ENCODE data around the gene ADCY4.

The ADCY4 gene

DNA sequence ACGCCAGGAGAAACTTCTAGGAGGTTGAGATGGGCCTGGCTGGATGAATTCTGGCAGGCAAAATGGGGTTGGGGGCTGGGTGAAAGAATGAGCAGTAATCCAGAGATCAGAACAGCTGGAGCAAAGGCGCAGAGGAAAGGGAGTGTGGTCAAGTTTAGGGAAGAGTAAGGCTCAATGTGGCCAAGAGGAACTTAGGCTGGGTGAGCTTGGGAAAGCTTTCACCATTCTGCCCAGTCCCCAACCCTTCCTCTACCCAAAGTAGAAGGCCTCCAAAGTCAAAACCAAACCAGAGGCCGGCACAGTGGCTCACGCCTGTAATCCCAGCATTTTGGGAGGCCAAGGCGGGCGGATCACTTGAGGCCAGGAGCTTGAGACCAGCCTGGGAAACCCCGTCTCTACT is 53.2 kb downstream of the ADCY4 start:
- no peak for FAIRE-seq
- no peak for TF ChIP-seq POLR2A (IDR thresholded peaks at IDR 0.05; ENCODE audit: low read depth, low read length)
- TF ChIP-seq POU2F2 (IDR thresholded peaks at IDR 0.05; ENCODE audit: low read depth, low read length), result no peak
- TF ChIP-seq TAF1 (IDR thresholded peaks at IDR 0.05; ENCODE audit: low read depth, low read length), result no peak
- no peak for TF ChIP-seq PAX5 (IDR thresholded peaks at IDR 0.05; ENCODE audit: insufficient read depth, low read length, severe bottlenecking)
- no peak for TF ChIP-seq SPI1 (IDR thresholded peaks at IDR 0.05; ENCODE audit: low read depth, low read length)
- no peak for TF ChIP-seq POLR2AphosphoS5 (IDR thresholded peaks at IDR 0.05; ENCODE audit: low read depth, low read length)
- DNase-seq (ENCODE audit: insufficient read length, low spot score), result no peak

DNA sequence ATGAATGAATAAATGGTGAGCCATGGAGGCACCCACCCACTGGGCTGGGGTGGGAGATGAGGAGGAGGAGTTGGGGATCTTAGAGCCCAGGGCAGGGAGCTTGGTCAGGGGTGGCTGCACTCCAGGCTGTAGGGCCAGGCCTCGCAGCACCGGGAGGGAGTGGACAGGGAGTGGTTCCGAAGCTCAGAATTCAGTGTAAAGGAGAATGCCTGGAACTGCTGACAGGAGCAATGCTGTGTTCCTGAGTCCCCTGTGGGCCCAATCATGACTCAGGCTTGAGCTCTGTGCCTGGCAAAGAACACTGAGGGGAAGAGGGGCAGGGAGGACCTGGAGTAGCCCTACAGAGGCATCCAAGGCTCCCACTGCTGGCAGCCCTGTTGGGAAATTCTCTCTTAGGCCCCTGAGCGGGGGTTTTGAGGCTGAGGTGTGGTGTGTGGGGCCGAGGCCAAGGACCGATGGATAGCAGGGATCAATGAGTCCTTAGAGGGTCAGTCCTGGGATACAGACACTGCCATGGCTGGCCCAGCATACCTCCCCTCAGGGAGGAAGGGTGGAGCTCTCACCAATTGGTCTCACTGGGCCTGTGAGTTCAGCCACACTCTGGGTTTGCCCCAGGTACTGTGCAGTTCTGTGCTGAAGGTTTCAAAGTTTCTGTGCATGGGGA is 53.9 kb downstream of the ADCY4 start:
- TF ChIP-seq PAX5 (IDR thresholded peaks at IDR 0.05; ENCODE audit: insufficient read depth, low read length, severe bottlenecking) (no peak), POLR2AphosphoS5 (IDR thresholded peaks at IDR 0.05; ENCODE audit: low read depth, low read length) (no peak), POLR2A (IDR thresholded peaks at IDR 0.05; ENCODE audit: low read depth, low read length) (no peak), POU2F2 (IDR thresholded peaks at IDR 0.05; ENCODE audit: low read depth, low read length) (no peak), SPI1 (IDR thresholded peaks at IDR 0.05; ENCODE audit: low read depth, low read length) (no peak), TAF1 (IDR thresholded peaks at IDR 0.05; ENCODE audit: low read depth, low read length) (no peak)
- DNase-seq (ENCODE audit: insufficient read length, low spot score) (no peak), FAIRE-seq (no peak)

DNA sequence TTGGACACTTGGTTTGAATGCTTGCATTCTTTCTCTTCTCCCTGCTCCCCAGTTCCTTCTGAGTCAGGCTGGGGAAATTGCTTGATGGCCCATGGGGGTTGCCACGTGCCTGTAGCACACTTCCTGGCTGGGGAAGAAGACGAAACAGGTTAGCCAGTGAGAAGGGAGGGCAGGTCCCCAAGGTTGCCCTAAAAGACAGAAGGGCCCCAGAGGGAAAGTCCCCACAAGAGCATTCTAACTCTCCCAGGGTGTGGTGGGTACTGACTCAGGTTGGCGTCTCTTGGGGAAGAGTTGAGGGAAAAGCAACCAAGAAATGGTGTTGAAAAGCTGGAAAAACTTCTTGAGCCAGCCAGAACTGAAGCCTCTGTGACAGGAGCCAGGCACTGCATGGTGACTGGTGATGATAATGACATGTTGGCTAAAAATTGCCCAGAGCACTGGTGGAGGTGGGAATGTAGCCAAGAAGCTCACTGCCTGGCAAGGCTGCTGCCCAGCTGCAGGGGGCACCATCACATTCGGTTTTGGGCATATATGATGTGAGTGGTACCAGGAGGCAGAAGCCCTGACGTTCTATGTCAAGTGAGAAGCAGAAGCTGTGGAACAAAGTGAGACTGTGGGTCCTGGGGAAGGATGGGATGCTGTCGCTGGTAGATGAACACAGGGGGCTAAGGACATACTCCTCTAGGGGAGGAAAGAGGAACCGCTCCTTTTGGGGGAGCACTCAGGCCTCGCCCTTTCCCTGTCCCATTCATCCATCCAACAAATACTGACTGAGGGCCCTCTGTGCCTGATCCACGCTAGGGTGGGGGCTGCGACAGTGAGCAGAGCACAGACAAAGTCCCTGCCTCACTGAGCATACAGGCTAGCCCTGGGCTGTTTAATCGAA is 55.3 kb downstream of the ADCY4 start:
- DNase-seq (ENCODE audit: insufficient read length, low spot score) (no peak), FAIRE-seq (peak; percentile 70)
- TF ChIP-seq TAF1 (IDR thresholded peaks at IDR 0.05; ENCODE audit: low read depth, low read length), result no peak
- peak; percentile 72 for TF ChIP-seq SPI1 (IDR thresholded peaks at IDR 0.05; ENCODE audit: low read depth, low read length)

DNA sequence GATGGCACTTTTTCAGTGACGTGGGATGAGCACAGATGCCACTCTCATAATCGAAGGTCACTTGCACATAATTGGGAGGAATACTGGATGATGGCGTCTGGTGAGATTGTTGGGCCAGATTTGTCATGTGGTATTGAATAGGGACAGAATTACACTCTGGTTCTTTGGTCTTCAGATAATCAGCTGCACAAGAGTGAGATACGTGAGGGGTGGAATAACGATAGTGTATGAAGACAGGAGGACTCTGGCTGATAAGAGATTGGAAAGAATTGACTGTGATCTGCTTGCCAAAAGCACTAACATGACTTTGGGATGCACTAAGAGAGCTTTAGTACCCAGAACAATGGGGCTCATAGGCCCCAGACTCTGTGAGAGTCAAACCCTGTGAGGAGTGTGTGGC is 56.4 kb downstream of the ADCY4 start:
- TF ChIP-seq POLR2A (IDR thresholded peaks at IDR 0.05; ENCODE audit: low read depth, low read length) (no peak), SPI1 (IDR thresholded peaks at IDR 0.05; ENCODE audit: low read depth, low read length) (no peak), TAF1 (IDR thresholded peaks at IDR 0.05; ENCODE audit: low read depth, low read length) (no peak), POLR2AphosphoS5 (IDR thresholded peaks at IDR 0.05; ENCODE audit: low read depth, low read length) (no peak), PAX5 (IDR thresholded peaks at IDR 0.05; ENCODE audit: insufficient read depth, low read length, severe bottlenecking) (no peak), POU2F2 (IDR thresholded peaks at IDR 0.05; ENCODE audit: low read depth, low read length) (no peak)
- FAIRE-seq (no peak), DNase-seq (ENCODE audit: insufficient read length, low spot score) (no peak)

DNA sequence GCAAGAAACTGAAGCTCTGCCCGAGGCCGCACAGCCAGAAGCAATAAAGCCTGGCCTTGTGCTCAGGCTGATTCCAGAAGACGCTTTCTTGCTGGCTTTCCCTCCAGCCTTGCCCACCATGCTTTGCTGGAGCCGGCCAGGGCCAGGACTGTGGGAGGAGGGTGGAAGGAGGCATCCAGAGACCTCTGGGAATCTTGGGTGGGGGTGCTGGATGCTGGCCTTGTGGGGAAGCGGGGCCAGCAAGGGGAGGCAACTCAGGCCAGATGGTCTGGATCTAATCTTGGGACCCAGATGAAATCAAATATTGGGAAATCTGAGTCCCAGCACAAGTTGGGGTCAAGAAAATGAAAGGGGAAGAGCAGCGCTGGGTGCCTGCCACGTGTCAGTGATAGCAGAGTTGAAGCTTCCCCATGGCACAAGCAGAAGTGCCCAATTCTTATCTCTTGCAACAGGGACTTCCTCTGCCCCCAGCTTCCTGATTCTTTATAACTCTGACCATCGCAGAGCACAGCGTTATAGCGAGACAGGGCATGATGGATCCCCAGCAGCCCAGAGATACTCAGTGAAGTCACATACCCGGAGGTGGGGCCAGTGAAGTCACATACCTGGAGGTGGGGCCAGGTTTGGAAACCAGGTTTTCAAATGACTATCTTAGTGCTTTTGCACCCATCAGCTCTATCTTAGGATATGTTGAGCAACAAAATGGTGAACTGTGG is 57.1 kb downstream of the ADCY4 start:
- TF ChIP-seq POLR2A (IDR thresholded peaks at IDR 0.05; ENCODE audit: low read depth, low read length) (no peak), POLR2AphosphoS5 (IDR thresholded peaks at IDR 0.05; ENCODE audit: low read depth, low read length) (no peak), PAX5 (IDR thresholded peaks at IDR 0.05; ENCODE audit: insufficient read depth, low read length, severe bottlenecking) (no peak), TAF1 (IDR thresholded peaks at IDR 0.05; ENCODE audit: low read depth, low read length) (no peak), POU2F2 (IDR thresholded peaks at IDR 0.05; ENCODE audit: low read depth, low read length) (no peak), SPI1 (IDR thresholded peaks at IDR 0.05; ENCODE audit: low read depth, low read length) (no peak)
- DNase-seq (ENCODE audit: insufficient read length, low spot score), result no peak
- no peak for FAIRE-seq

DNA sequence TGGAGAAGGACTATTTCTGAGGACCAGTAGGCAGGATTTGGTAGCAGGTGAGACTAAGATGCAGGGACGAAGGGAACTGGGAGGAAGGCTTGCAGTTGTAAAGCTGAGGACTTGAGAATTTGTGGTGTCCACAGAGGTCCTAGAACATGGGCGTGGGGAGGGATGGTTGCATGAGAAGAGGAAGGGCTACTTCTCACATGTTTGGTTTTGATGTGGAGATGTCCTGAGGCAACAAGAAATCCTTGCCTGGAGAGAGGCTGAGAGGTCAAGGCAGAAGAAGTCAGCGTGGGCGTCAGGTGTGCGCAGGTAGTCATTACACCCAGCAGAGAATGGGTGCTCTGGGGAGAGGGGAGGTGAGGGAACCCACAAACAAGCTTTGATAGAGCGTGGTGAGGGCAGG is 57.8 kb downstream of the ADCY4 start:
- TF ChIP-seq TAF1 (IDR thresholded peaks at IDR 0.05; ENCODE audit: low read depth, low read length) (no peak), POLR2AphosphoS5 (IDR thresholded peaks at IDR 0.05; ENCODE audit: low read depth, low read length) (no peak)
- no peak for FAIRE-seq
- DNase-seq (ENCODE audit: insufficient read length, low spot score), result no peak

DNA sequence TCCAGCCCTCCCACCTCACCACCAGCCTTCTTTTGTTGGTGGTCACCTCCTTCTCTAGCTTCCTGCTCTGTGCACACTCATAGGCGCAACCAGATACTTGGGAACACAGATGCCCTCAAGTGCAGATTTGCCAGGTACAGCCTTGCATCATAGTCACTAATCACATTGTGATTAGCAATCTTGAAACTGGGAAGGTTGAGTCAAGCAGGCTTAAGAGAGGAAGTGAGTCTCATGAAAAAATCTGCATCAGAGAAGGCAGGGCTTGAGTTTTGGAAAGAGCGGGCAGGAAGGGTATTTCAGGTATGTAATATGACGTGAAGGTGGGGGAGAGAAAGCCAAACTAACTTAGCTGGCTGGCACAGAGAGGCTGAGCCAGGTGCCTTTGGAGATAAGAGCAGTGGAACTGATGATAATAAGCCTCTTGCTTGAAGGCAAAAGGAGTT is 60.7 kb downstream of the ADCY4 start:
- FAIRE-seq, result peak; percentile 87
- peak; percentile 55 for DNase-seq (ENCODE audit: insufficient read length, low spot score)
- TF ChIP-seq POLR2AphosphoS5 (IDR thresholded peaks at IDR 0.05; ENCODE audit: low read depth, low read length) (no peak), SPI1 (IDR thresholded peaks at IDR 0.05; ENCODE audit: low read depth, low read length) (peak; percentile 100), POU2F2 (IDR thresholded peaks at IDR 0.05; ENCODE audit: low read depth, low read length) (peak; percentile 44; the same call in 1 of the 2 replicates)

DNA sequence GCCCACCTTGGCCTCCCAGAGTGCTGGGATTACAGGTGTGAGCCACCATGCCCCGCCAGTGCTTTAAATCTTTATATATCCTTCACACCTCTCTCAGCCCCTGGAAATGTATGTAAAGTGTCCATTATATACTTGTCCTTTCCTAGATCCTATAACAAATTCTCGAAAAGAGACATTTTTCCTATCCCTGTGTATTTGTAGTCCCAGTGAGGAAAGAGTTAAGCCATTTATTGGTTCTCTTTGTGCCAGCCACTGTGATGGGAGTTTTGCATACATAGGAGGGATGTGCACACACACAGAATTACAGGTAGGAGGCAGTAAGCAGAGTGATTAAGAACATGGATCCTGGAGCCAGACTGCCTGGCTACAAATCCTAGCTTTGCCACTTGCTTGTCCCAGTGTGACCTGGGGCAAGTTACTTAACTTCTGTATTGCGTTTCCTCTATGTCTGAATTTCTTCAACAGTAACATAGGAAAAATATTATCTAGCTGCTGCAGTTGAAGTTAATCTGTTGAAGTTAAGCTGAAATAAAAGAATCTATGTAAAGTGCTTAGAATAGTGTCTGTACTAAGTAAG is 61.4 kb downstream of the ADCY4 start:
- no peak for DNase-seq (ENCODE audit: insufficient read length, low spot score)
- TF ChIP-seq POU2F2 (IDR thresholded peaks at IDR 0.05; ENCODE audit: low read depth, low read length), result no peak
- TF ChIP-seq SPI1 (IDR thresholded peaks at IDR 0.05; ENCODE audit: low read depth, low read length), result no peak
- TF ChIP-seq PAX5 (IDR thresholded peaks at IDR 0.05; ENCODE audit: insufficient read depth, low read length, severe bottlenecking), result no peak
- TF ChIP-seq POLR2AphosphoS5 (IDR thresholded peaks at IDR 0.05; ENCODE audit: low read depth, low read length), result no peak
- TF ChIP-seq TAF1 (IDR thresholded peaks at IDR 0.05; ENCODE audit: low read depth, low read length), result no peak
- no peak for FAIRE-seq

DNA sequence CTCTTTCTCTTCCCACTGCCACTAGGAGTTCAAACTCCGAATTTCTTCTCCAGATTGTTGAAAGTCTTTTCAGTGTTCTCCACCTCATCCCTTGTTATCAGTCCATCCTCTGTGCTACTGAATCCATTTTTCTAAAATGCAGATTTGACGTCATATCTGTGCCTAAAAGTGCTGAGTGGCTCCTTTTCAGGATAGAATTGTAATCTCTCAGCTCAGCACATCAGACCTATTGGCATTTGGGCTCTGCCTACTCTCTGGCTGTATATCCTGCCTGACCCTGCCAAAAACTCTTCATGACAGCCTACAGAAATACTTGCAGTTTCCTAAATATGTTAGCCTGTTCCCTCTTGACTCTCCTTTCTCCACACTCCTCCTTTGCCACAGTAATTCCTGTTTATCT is 62.4 kb downstream of the ADCY4 start:
- TF ChIP-seq POU2F2 (IDR thresholded peaks at IDR 0.05; ENCODE audit: low read depth, low read length), result no peak
- TF ChIP-seq PAX5 (IDR thresholded peaks at IDR 0.05; ENCODE audit: insufficient read depth, low read length, severe bottlenecking), result no peak
- TF ChIP-seq POLR2AphosphoS5 (IDR thresholded peaks at IDR 0.05; ENCODE audit: low read depth, low read length), result no peak
- no peak for TF ChIP-seq SPI1 (IDR thresholded peaks at IDR 0.05; ENCODE audit: low read depth, low read length)
- TF ChIP-seq TAF1 (IDR thresholded peaks at IDR 0.05; ENCODE audit: low read depth, low read length), result no peak
- TF ChIP-seq POLR2A (IDR thresholded peaks at IDR 0.05; ENCODE audit: low read depth, low read length), result no peak
- FAIRE-seq, result no peak
- no peak for DNase-seq (ENCODE audit: insufficient read length, low spot score)

Data from GM12891 (cell line).